HEK293 (cell line): ENCODE results near the gene ZNF438.

Source experiments
- GLI4 ChIP-seq: fragments of 450-650 bp; formaldehyde crosslinking; IDR thresholded peaks from 2 replicates; pipeline ENCODE4 v1.5.1; 2016; ENCODE audit warnings: missing biosample characterization, missing genetic modification characterization
- YY1 ChIP-seq: fragments of 450-650 bp; formaldehyde crosslinking; IDR thresholded peaks from 2 replicates; pipeline ENCODE4 v1.5.1; 2018; ENCODE audit warnings: missing biosample characterization, missing genetic modification characterization
- ZBTB48 ChIP-seq: fragments of 450-650 bp; formaldehyde crosslinking; IDR thresholded peaks from 2 replicates; pipeline ENCODE4 v1.5.1; 2016; ENCODE audit warnings: missing biosample characterization, missing genetic modification characterization
- ZNF274 ChIP-seq, 2 experiments: fragments of 200-500 bp in 1 of 2; fragments of 450-650 bp in 1 of 2; sonication (Bioruptor generic) in 1 of 2; formaldehyde crosslinking in 1 of 2; IDR thresholded peaks; 2 replicates each; pipeline versions ENCODE4 v1.5.1 to v1.6.1; 2014 to 2016; ENCODE audit warnings: borderline replicate concordance in 1 of 2, inconsistent platforms in 1 of 2, low read length in 1 of 2, missing biosample characterization in 1 of 2, missing genetic modification characterization in 1 of 2
- ZNF311 ChIP-seq: fragments of 450-650 bp; formaldehyde crosslinking; IDR thresholded peaks from 2 replicates; pipeline ENCODE4 v1.5.1; 2017; ENCODE audit warnings: missing biosample characterization, missing genetic modification characterization, borderline replicate concordance
- ZNF416 ChIP-seq: fragments of 450-650 bp; formaldehyde crosslinking; IDR thresholded peaks from 2 replicates; pipeline ENCODE4 v1.5.1; 2016; ENCODE audit warnings: missing biosample characterization, missing genetic modification characterization
- ZNF530 ChIP-seq: fragments of 450-650 bp; formaldehyde crosslinking; IDR thresholded peaks from 2 replicates; pipeline ENCODE4 v1.5.1; 2016; ENCODE audit warnings: low read depth, missing biosample characterization, missing genetic modification characterization
- ZNF670 ChIP-seq: fragments of 450-650 bp; formaldehyde crosslinking; IDR thresholded peaks from 2 replicates; pipeline ENCODE4 v1.5.1; 2016; ENCODE audit warnings: missing biosample characterization, missing genetic modification characterization, low read depth
- TF ChIP-seq, protein P1 (sequence below): fragments of 450-650 bp; formaldehyde crosslinking; IDR thresholded peaks from 2 replicates; pipeline ENCODE4 v1.5.1; 2016; ENCODE audit warnings: missing biosample characterization, missing genetic modification characterization
- TF ChIP-seq, protein P2 (sequence below): fragments of 450-650 bp; formaldehyde crosslinking; IDR thresholded peaks from 2 replicates; pipeline ENCODE4 v1.5.1; 2016; ENCODE audit warnings: missing biosample characterization, missing genetic modification characterization
- TF ChIP-seq, protein P3 (sequence below): IDR thresholded peaks from 2 replicates; pipeline ENCODE4 v1.6.1; 2011; ENCODE audit warnings: mild to moderate bottlenecking, low read depth, low read length, borderline replicate concordance

DNA sequence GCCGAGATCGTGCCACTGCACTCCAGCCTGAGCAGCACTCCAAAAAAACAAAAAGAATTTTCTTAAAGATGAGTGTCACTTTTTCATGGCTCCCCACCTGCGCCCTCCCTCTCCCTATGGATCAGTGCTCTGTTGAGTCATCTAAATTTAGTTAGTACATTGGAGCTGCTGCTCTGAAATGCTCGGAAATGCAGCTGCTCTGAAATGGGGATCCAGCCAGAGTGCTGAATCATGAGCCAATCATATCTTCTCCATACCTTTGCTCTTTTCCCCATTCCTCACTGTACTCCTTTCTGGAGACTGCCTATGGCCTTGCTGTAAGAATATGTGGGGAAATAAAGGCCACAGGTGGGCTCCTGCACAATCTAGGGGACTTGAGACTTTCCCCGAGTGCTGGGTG lies 188.8 kb downstream of the ZNF438 start:
- TF ChIP-seq YY1 = no peak
- TF ChIP-seq, protein P1, sequence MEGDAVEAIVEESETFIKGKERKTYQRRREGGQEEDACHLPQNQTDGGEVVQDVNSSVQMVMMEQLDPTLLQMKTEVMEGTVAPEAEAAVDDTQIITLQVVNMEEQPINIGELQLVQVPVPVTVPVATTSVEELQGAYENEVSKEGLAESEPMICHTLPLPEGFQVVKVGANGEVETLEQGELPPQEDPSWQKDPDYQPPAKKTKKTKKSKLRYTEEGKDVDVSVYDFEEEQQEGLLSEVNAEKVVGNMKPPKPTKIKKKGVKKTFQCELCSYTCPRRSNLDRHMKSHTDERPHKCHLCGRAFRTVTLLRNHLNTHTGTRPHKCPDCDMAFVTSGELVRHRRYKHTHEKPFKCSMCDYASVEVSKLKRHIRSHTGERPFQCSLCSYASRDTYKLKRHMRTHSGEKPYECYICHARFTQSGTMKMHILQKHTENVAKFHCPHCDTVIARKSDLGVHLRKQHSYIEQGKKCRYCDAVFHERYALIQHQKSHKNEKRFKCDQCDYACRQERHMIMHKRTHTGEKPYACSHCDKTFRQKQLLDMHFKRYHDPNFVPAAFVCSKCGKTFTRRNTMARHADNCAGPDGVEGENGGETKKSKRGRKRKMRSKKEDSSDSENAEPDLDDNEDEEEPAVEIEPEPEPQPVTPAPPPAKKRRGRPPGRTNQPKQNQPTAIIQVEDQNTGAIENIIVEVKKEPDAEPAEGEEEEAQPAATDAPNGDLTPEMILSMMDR (tag by site-specific recombination) = no peak
- no peak for TF ChIP-seq ZNF530 (tag by site-specific recombination)
- TF ChIP-seq ZNF670 (tag by site-specific recombination) = no peak
- TF ChIP-seq GLI4 (tag by site-specific recombination) = no peak
- TF ChIP-seq ZNF311 (tag by site-specific recombination) = no peak
- no peak for TF ChIP-seq ZNF416
- TF ChIP-seq ZNF274 (IDR thresholded peaks at IDR 0.05; ENCODE audit: low read length) = no peak
- TF ChIP-seq ZNF274 (tag by site-specific recombination; IDR thresholded peaks at IDR 0.05; ENCODE audit: borderline replicate concordance) = no peak
- TF ChIP-seq, protein P2, sequence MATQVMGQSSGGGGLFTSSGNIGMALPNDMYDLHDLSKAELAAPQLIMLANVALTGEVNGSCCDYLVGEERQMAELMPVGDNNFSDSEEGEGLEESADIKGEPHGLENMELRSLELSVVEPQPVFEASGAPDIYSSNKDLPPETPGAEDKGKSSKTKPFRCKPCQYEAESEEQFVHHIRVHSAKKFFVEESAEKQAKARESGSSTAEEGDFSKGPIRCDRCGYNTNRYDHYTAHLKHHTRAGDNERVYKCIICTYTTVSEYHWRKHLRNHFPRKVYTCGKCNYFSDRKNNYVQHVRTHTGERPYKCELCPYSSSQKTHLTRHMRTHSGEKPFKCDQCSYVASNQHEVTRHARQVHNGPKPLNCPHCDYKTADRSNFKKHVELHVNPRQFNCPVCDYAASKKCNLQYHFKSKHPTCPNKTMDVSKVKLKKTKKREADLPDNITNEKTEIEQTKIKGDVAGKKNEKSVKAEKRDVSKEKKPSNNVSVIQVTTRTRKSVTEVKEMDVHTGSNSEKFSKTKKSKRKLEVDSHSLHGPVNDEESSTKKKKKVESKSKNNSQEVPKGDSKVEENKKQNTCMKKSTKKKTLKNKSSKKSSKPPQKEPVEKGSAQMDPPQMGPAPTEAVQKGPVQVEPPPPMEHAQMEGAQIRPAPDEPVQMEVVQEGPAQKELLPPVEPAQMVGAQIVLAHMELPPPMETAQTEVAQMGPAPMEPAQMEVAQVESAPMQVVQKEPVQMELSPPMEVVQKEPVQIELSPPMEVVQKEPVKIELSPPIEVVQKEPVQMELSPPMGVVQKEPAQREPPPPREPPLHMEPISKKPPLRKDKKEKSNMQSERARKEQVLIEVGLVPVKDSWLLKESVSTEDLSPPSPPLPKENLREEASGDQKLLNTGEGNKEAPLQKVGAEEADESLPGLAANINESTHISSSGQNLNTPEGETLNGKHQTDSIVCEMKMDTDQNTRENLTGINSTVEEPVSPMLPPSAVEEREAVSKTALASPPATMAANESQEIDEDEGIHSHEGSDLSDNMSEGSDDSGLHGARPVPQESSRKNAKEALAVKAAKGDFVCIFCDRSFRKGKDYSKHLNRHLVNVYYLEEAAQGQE (tag by site-specific recombination) = no peak
- TF ChIP-seq ZBTB48 (tag by site-specific recombination) = no peak
- TF ChIP-seq, protein P3, sequence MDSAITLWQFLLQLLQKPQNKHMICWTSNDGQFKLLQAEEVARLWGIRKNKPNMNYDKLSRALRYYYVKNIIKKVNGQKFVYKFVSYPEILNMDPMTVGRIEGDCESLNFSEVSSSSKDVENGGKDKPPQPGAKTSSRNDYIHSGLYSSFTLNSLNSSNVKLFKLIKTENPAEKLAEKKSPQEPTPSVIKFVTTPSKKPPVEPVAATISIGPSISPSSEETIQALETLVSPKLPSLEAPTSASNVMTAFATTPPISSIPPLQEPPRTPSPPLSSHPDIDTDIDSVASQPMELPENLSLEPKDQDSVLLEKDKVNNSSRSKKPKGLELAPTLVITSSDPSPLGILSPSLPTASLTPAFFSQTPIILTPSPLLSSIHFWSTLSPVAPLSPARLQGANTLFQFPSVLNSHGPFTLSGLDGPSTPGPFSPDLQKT = no peak
